Fibroblast of lung (primary cell): Measurements from ENCODE around the gene REPS2.

Experiments
- CTCF ChIP-seq, 2 donors: IDR thresholded peaks in 1 of 2; conservative IDR thresholded peaks in 1 of 2; 1 replicate in 1 of 2; 2 replicates in 1 of 2; pipeline ENCODE4 v1.5.1; 2011 to 2012; ENCODE audit warnings: low read length in 2 of 2, control low read depth in 1 of 2, inconsistent platforms in 1 of 2, low read depth in 1 of 2, mild to moderate bottlenecking in 1 of 2
- EZH2 ChIP-seq: IDR thresholded peaks from 2 replicates; pipeline ENCODE4 v1.5.1; 2012; ENCODE audit warnings: low read length, control low read depth, mild to moderate bottlenecking; ENCODE audit errors: missing control alignments

- TF ChIP-seq CTCF (conservative IDR thresholded peaks at IDR 0.05 in 1 of 2, IDR thresholded peaks at IDR 0.05 in 1 of 2; ENCODE audit: low read depth in 1 of 2, low read length in 2 of 2) = no peak
- TF ChIP-seq EZH2 = no peak
Measured at GRCh38 chrX:17160975-17161374, 214.5 kb downstream of the REPS2 start.
